Mammary epithelial cell (primary cell): ENCODE measurements around the gene CD109.

Source experiments
- CTCF ChIP-seq, 2 donors: IDR thresholded peaks in 1 of 2; conservative IDR thresholded peaks in 1 of 2; 2 replicates each; pipeline ENCODE4 v1.5.1; 2011 to 2012; ENCODE audit warnings: inconsistent platforms in 2 of 2, low read length in 2 of 2, mild to moderate bottlenecking in 2 of 2, control low read depth in 1 of 2, low read depth in 1 of 2; ENCODE audit not compliant: insufficient read depth in 1 of 2; ENCODE audit errors: extremely low read depth in 1 of 2
- EZH2 ChIP-seq: IDR thresholded peaks from 2 replicates; pipeline ENCODE4 v1.6.1; 2012; ENCODE audit warnings: low read length, inconsistent platforms, borderline replicate concordance

- TF ChIP-seq CTCF (conservative IDR thresholded peaks at IDR 0.05 in 1 of 2, IDR thresholded peaks at IDR 0.05 in 1 of 2; ENCODE audit: extremely low read depth in 1 of 2, insufficient read depth in 1 of 2, low read depth in 1 of 2, low read length in 2 of 2) (peak; percentile 92 to 95), EZH2 (no peak)
These were observed 20.4 kb upstream of the CD109 start for GRCh38 chr6:73675466-73676098.
